NCI-H2171 (cell line): ENCODE data around the gene WDR62.

Experiments used
- DNase-seq: peaks from one replicate; lab custom pipeline; 2025; lab: John Stamatoyannopoulos, UW

The WDR62 gene

GRCh38 chr19:36081385-36081784 is 26.7 kb downstream of the WDR62 start:
- no peak for DNase-seq

GRCh38 chr19:36081894-36082293 is 27.2 kb downstream of the WDR62 start:
- DNase-seq, result no peak

DNA sequence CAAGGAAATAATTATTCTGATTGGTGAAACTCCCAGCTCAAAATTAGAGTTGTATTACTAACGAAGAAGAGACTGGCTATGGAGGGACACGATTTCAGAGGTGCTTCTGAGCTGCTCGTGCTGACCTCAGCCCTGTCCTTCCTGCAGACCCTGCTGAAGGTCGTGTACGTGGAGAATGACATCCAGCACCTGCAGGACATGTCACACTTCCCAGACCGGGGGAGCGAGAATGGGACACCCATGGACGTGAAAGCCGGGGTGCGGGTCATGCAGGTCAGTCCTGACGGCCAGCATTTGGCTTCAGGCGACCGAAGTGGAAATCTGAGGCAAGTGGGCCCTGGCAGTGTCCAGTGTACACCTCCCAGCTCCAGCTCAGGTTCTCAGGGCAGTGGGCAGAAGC is 28.2 kb downstream of the WDR62 start:
- DNase-seq, result no peak

- no peak for DNase-seq
Measured at GRCh38 chr19:36084231-36085009, 29.7 kb downstream of the WDR62 start.

DNA sequence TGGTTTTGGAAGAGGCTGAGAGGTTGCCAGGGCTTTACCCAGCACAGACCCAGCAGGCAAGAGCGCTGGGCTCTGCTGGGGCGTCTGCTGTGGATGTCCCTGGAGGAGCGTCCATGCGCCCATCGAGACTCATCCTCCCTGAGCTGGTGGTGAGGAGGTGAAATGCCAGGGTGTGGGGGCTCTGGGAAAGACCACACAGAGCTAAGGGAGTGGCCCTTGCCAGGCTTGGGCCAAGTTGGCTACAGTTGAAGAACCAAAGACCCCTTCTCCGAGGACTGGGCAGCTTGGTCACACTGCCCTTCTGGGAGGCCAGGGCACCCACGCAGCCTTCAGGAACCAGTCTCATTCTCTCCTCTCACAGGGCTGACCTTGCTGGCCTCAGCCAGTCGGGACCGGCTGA is 31.6 kb downstream of the WDR62 start:
- no peak for DNase-seq

GRCh38 chr19:36089847-36090246 is 35.1 kb downstream of the WDR62 start:
- no peak for DNase-seq

GRCh38 chr19:36090910-36091695 is 36.4 kb downstream of the WDR62 start:
- no peak for DNase-seq

GRCh38 chr19:36092566-36092965 is 37.9 kb downstream of the WDR62 start:
- DNase-seq, result no peak

- no peak for DNase-seq
Measured at GRCh38 chr19:36093146-36093662, 38.5 kb downstream of the WDR62 start.

GRCh38 chr19:36093687-36094086 is 39.0 kb downstream of the WDR62 start:
- DNase-seq, result no peak

GRCh38 chr19:36097036-36097435 is 42.3 kb downstream of the WDR62 start:
- DNase-seq, result no peak

- no peak for DNase-seq
Measured at GRCh38 chr19:36099166-36099785, 44.6 kb downstream of the WDR62 start.

DNA sequence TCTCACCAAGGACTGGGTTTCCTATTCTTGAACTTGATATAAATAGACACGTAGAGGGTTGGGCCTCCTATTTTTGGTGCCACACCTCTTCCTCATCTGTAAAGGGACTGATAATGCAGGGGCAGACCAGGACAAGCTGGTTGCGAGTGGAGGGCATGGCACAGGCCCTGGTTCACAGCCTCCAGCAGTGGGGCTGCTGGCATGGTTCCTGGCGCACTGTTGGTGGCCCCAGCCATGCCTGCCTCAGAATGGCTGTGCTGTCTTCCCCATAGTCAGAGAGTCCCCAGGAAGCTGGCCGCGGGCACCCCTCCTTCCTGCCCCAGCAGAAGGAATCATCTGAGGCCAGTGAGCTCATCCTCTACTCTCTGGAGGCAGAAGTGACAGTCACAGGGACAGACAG is 45.8 kb downstream of the WDR62 start:
- DNase-seq, result no peak

GRCh38 chr19:36101550-36102327 is 47.0 kb downstream of the WDR62 start:
- DNase-seq, result no peak

GRCh38 chr19:36103040-36103626 is 48.4 kb downstream of the WDR62 start:
- no peak for DNase-seq

- DNase-seq, result no peak
Measured at GRCh38 chr19:36103842-36104552, 49.3 kb downstream of the WDR62 start.

GRCh38 chr19:36106441-36106840 is 51.7 kb downstream of the WDR62 start:
- no peak for DNase-seq

DNA sequence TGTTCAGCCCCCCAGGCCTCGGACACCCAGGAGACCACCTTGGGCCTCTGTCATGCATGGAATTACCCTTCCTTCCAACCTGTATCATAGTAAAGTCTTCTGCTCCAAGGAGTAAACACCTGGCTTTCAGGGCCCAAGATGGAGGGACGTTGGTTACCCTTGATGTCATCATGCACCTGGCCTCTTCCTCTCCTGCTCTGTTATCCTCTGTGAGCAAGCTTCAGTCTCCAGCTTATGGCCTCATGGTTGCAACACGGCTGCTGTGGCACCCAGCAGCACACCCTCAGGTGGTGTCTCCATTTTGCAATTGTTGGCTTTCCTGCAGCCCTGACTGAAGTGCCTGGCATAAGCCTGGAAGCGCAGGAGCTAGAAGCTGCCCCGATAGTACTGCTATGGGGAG is 52.3 kb downstream of the WDR62 start:
- DNase-seq, result no peak

DNA sequence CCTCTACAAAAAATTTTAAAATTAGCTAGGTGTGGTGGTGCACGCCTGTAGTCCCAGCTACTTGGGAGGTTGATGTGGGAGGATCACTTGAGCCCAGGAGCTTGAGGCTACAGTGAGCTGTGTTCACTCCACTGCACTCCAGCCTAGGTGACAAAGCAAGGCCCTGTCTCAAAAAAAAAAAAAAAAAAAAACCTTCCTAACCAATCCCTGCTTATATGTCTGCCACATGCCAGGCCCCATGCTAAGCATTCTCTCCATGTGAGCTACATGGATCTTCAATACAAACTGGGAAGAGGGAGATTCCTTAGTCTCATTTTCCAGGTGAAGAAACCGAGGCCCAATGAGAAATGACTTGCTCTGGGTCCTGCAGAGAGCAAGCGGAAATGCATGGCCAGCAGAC is 54.0 kb downstream of the WDR62 start:
- DNase-seq, result no peak

DNA sequence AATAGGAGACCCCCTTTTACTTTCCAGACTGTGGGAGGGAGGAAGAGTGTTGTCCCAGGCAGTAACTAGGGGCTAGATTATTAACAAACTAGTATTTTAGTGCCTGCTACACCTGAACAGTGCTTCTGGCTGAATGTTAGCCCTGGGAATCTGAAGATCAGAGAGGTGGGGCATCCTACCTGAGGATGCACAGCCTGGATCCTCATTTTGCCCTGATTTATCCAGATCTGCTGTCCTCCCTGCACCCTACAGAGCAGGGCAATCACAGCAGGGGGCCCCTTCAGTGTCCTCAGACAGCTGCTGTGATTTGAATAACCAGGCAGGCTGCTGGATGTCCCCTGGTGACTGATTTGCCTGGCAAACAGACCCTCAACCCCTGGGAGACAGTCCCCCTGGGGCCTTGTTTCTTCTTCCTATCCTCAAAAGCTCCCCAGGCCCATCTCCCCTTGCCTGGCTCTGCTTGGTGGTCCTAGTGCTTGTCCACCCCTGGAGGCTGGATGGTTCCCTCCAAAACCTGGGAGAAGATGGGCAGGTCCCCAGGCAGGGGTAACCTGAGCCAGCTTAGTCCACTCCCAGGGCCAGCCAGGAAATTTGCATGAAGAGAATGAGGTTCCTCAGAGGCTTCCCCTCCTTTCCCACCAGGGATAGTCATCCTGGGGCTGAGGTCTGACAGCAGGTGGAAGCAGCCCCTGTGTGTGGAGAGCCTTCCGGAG is 55.9 kb downstream of the WDR62 start, which contains the start of gene OVOL3:
Gene OVOL3 (plus strand): TSS at position 657 of the 713 bp plus-strand sequence. CDS start 60 bp downstream, outside the sequence.
- DNase-seq, result no peak
